IMR-90 (cell line): Measurements from ENCODE around the gene SSR1. TPM values are rescaled to one million over a fixed set of nuclear protein-coding genes. Genes with fewer than 3 reads are reported as not detected.
A peak's percentile ranks its signal among the peaks of the same experiment; 100 is the strongest.

Experiments used
- ATAC-seq: fragments of 200-7000 bp; cut with Tn5 transposase; 2 replicates; pipeline ENCODE4 v1.9.1; 2020; ENCODE audit warnings: low read depth, mild to moderate bottlenecking, moderate library complexity
- BruUV-seq: library from RNA; stranded (reverse); fragments of 400-500 nt; replicated peaks from 2 replicates; lab custom pipeline; 2021; lab: Mats Ljungman, UMichigan
- CTCF ChIA-PET: fragments of 300-600 bp; formaldehyde crosslinking; extraction: SDS; loops from one replicate; lab custom pipeline; 2021; ENCODE audit warnings: antibody characterized with exemption; lab: Yijun Ruan, JAX
- POLR2A ChIA-PET: fragments of 300-600 bp; sonication (Branson Sonifier 250); formaldehyde crosslinking; loops from one replicate; lab custom pipeline; 2022; ENCODE audit warnings: antibody characterized with exemption; ENCODE audit not compliant: unreplicated experiment; lab: Charles Lee
- DNase-seq: peaks from one replicate; pipeline ENCODE4 v3.0.0; 2013
- H2AFZ ChIP-seq: replicated peaks from 2 replicates; pipeline ENCODE3; 2013; ENCODE audit warnings: low read length, mild to moderate bottlenecking; ENCODE audit not compliant: poor library complexity
- H2AK5ac ChIP-seq: 2 replicates; pipeline ENCODE4 v1.6.1; 2013; ENCODE audit warnings: low read depth, low read length, inconsistent platforms
- H2AK9ac ChIP-seq: replicated peaks from 2 replicates; pipeline ENCODE3; 2013; ENCODE audit warnings: mild to moderate bottlenecking, low read depth, low read length, moderate library complexity; ENCODE audit not compliant: poor library complexity
- H2BK120ac ChIP-seq: 2 replicates; pipeline ENCODE4 v1.6.1; 2013; ENCODE audit warnings: low read depth, low read length, inconsistent platforms
- H2BK15ac ChIP-seq: 3 replicates; pipeline ENCODE4 v1.6.1; 2013; ENCODE audit warnings: low read depth, low read length, inconsistent platforms
- H2BK20ac ChIP-seq: 2 replicates; pipeline ENCODE4 v1.6.1; 2013; ENCODE audit warnings: low read depth, mild to moderate bottlenecking, inconsistent platforms, low read length, moderate library complexity
- H2BK5ac ChIP-seq: 2 replicates; pipeline ENCODE4 v1.6.1; 2013; ENCODE audit warnings: mild to moderate bottlenecking, low read depth, low read length, inconsistent platforms; ENCODE audit not compliant: poor library complexity, severe bottlenecking
- H3K14ac ChIP-seq: replicated peaks from 2 replicates; pipeline ENCODE4 v1.6.1; 2013; ENCODE audit warnings: low read depth, low read length, inconsistent platforms
- H3K18ac ChIP-seq: 2 replicates; pipeline ENCODE4 v1.6.1; 2013; ENCODE audit warnings: low read depth, low read length, control low read depth
- H3K23ac ChIP-seq: 2 replicates; pipeline ENCODE4 v1.6.1; 2013; ENCODE audit warnings: low read depth, low read length, inconsistent platforms
- H3K27ac ChIP-seq: 2 replicates; pipeline ENCODE4 v1.5.1; 2013; ENCODE audit warnings: mild to moderate bottlenecking, control low read depth, low read length; ENCODE audit not compliant: insufficient read depth
- H3K27me3 ChIP-seq: 2 replicates; pipeline ENCODE4 v1.6.1; 2013; ENCODE audit warnings: low read length; ENCODE audit not compliant: control insufficient read depth, insufficient read depth
- H3K36me3 ChIP-seq: 2 replicates; pipeline ENCODE4 v1.6.1; 2013; ENCODE audit warnings: low read length, mixed read lengths; ENCODE audit not compliant: control insufficient read depth, insufficient read depth
- H3K4ac ChIP-seq: 2 replicates; pipeline ENCODE4 v1.6.1; 2013; ENCODE audit warnings: low read depth, low read length, inconsistent platforms
- H3K4me1 ChIP-seq: 2 replicates; pipeline ENCODE4 v1.6.1; 2013; ENCODE audit warnings: low read length, mixed read lengths; ENCODE audit not compliant: control insufficient read depth, insufficient read depth
- H3K4me2 ChIP-seq: 2 replicates; pipeline ENCODE4 v1.6.1; 2013; ENCODE audit warnings: low read depth, mild to moderate bottlenecking, control low read depth, low read length, moderate library complexity
- H3K4me3 ChIP-seq: 2 replicates; pipeline ENCODE4 v1.5.1; 2013; ENCODE audit warnings: low read depth, mild to moderate bottlenecking, control low read depth, low read length, moderate library complexity; ENCODE audit not compliant: insufficient read depth
- H3K56ac ChIP-seq: 2 replicates; pipeline ENCODE4 v1.6.1; 2013; ENCODE audit warnings: low read length, inconsistent platforms; ENCODE audit not compliant: insufficient read depth; ENCODE audit errors: extremely low read depth
- H3K79me1 ChIP-seq, 2 experiments: 2 replicates each; pipeline ENCODE4 v1.6.1; 2013; ENCODE audit warnings: low read length in 2 of 2, inconsistent platforms in 1 of 2, low read depth in 1 of 2
- H3K9ac ChIP-seq: 2 replicates; pipeline ENCODE4 v1.6.1; 2013; ENCODE audit warnings: low read depth, low read length, control low read depth
- H3K9me1 ChIP-seq: 2 replicates; pipeline ENCODE4 v1.6.1; 2013; ENCODE audit warnings: low read length, inconsistent platforms; ENCODE audit not compliant: insufficient read depth
- H3K9me3 ChIP-seq: 2 replicates; pipeline ENCODE4 v1.6.1; 2013; ENCODE audit warnings: low read length; ENCODE audit not compliant: control insufficient read depth, insufficient read depth
- H4K20me1 ChIP-seq: 2 replicates; pipeline ENCODE4 v1.6.1; 2013; ENCODE audit warnings: low read length, inconsistent platforms; ENCODE audit not compliant: insufficient read depth
- H4K5ac ChIP-seq: 2 replicates; pipeline ENCODE4 v1.6.1; 2013; ENCODE audit warnings: mild to moderate bottlenecking, low read depth, low read length, control low read depth
- H4K8ac ChIP-seq, 2 experiments: 2 replicates each; pipeline ENCODE4 v1.6.1; 2013; ENCODE audit warnings: low read depth in 2 of 2, low read length in 2 of 2, control low read depth in 1 of 2, inconsistent platforms in 1 of 2
- H4K91ac ChIP-seq: 2 replicates; pipeline ENCODE4 v1.6.1; 2013; ENCODE audit warnings: low read depth, low read length, inconsistent platforms; ENCODE audit not compliant: insufficient read depth
- BHLHE40 ChIP-seq: fragments of 150-350 bp; IDR thresholded peaks from 2 replicates; pipeline ENCODE4 v1.6.1; 2016; ENCODE audit warnings: mild to moderate bottlenecking, low read depth, low read length
- CEBPB ChIP-seq: IDR thresholded peaks from 2 replicates; pipeline ENCODE4 v1.6.1; 2012; ENCODE audit warnings: low read depth, low read length, improper control_type of control experiment
- FOS ChIP-seq: fragments of 150-350 bp; IDR thresholded peaks from 2 replicates; pipeline ENCODE4 v1.6.1; 2016; ENCODE audit warnings: low read depth, low read length
- MAFK ChIP-seq: IDR thresholded peaks from 2 replicates; pipeline ENCODE4 v1.6.1; 2012; ENCODE audit warnings: low read depth, low read length, improper control_type of control experiment
- MAZ ChIP-seq: IDR thresholded peaks from 2 replicates; pipeline ENCODE4 v1.6.1; 2012; ENCODE audit warnings: low read depth, mild to moderate bottlenecking, low read length, improper control_type of control experiment, moderate library complexity, borderline replicate concordance
- MXI1 ChIP-seq: IDR thresholded peaks from 2 replicates; pipeline ENCODE4 v1.6.1; 2012; ENCODE audit warnings: low read depth, mild to moderate bottlenecking, low read length, moderate library complexity, borderline replicate concordance
- NFE2L2 ChIP-seq: fragments of 150-350 bp; IDR thresholded peaks from 2 replicates; pipeline ENCODE4 v1.6.1; 2016; ENCODE audit warnings: low read depth, mild to moderate bottlenecking, low read length
- POLR2A ChIP-seq: IDR thresholded peaks from 2 replicates; pipeline ENCODE4 v1.6.1; 2012; ENCODE audit warnings: mild to moderate bottlenecking, low read depth, low read length
- RAD21 ChIP-seq: IDR thresholded peaks from 2 replicates; pipeline ENCODE4 v1.6.1; 2012; ENCODE audit warnings: low read length, improper control_type of control experiment
- RCOR1 ChIP-seq: IDR thresholded peaks from 2 replicates; pipeline ENCODE4 v1.6.1; 2012; ENCODE audit warnings: mild to moderate bottlenecking, low read length, improper control_type of control experiment; ENCODE audit not compliant: insufficient replicate concordance
- RFX5 ChIP-seq: IDR thresholded peaks from 2 replicates; pipeline ENCODE4 v1.8.0; 2012; ENCODE audit warnings: low read depth, mild to moderate bottlenecking, low read length, moderate library complexity
- SMC3 ChIP-seq: fragments of 150-350 bp; IDR thresholded peaks from 2 replicates; pipeline ENCODE4 v1.6.1; 2016; ENCODE audit warnings: low read depth, mild to moderate bottlenecking, antibody characterized with exemption, low read length, moderate library complexity
- WGBS, 2 experiments: methylation state at CpG; one replicate each; pipeline versions ENCODE4 v1.1.5 to v1.1.7; 2013; ENCODE audit warnings: missing lambda C conversion rate in 2 of 2; ENCODE audit not compliant: insufficient read length in 1 of 2; ENCODE audit errors: extremely low coverage in 2 of 2; 5-methylcytosine and 5-hydroxymethylcytosine counted together
- dilution Hi-C: fragments of 300-500 bp; cut with HindIII; formaldehyde crosslinking; loops from one replicate; pipeline ENCODE4 v1.14.3; 2018; ENCODE audit warnings: low sequenced_read_pairs; ENCODE audit not compliant: unreplicated experiment
- in situ Hi-C: fragments of 300-500 bp; cut with MboI; formaldehyde crosslinking; loops from 3 replicates; pipeline ENCODE4 v1.14.3; 2019; ENCODE audit warnings: low sequenced_read_pairs, inconsistent platforms, mixed read lengths
- intact Hi-C: fragments of 100-400 bp; cut with micrococcal nuclease; formaldehyde crosslinking; loops from 2 replicates; pipeline ENCODE4 v1.10.0; 2022
- polyA plus RNA-seq, 3 experiments: library from polyadenylated mRNA; depleted of rRNA; stranded (reverse); fragments of >200 nt; gene quantifications; 2 replicates each; pipeline ENCODE4 v1.2.3, GENCODE V29; 2012; ENCODE audit warnings: low replicate concordance in 1 of 3
- total RNA-seq: library from RNA; depleted of rRNA; stranded (reverse); fragments of >200 nt; gene quantifications from 2 replicates; pipeline ENCODE4 v1.2.3, GENCODE V29; 2012
- TF ChIP-seq, protein P1 (sequence below): fragments of 150-350 bp; IDR thresholded peaks from 2 replicates; pipeline ENCODE4 v1.6.1; 2017; ENCODE audit warnings: mild to moderate bottlenecking, antibody characterized with exemption, low read length, low read depth
- TF ChIP-seq, protein P2 (sequence below): conservative IDR thresholded peaks from 2 replicates; pipeline ENCODE4 v1.5.1; 2012; ENCODE audit warnings: mild to moderate bottlenecking, low read depth, low read length, improper control_type of control experiment

SSR1 gene
- total and polyA plus RNA-seq, 2 of the 4 experiments (the other 2 are of a cell fraction) = 110 to 120 TPM

DNA sequence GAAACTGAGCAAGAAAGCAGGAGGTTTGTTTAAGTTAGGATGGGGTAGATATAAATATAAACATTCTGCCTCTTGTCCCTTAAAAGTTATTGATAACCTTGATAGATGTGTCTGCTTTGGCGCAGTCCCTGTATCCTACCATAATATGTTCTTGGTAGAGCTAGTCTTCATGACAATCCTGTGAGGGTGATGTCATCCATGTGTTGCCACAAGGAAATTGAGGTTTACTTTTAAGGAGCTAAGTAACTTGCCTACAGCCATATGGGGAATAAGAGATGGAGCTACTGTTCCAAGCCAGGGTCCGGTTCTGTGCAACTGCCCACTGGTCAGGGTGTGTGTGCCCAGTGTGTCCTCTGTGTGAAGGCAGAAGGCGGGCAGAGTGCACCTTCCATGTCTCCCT is 78.5 kb downstream of the SSR1 start:
- BruUV-seq = no TSS peak
- Histone ChIP-seq H2BK15ac (no peak overlapping the region), H3K9ac (no peak overlapping the region), H3K4me2 (no peak overlapping the region), H4K20me1 (peaks cover 33% of the 10 kb centered on the region; the same call in 1 of the 2 replicates), H3K36me3 (peaks cover 40% of the 10 kb centered on the region), H4K5ac (no peak overlapping the region), H2AK5ac (no peak overlapping the region), H2BK5ac (no peak overlapping the region), H3K79me1 (peaks cover 42 to 64% of the 10 kb centered on the region in 2 experiments), H3K23ac (no peak overlapping the region), H2AFZ (no peak overlapping the region), H3K56ac (no peak overlapping the region), H2BK20ac (no peak overlapping the region), H4K8ac (no peak overlapping the region), H3K9me1 (peaks cover 12% of the 10 kb centered on the region), H3K4me1 (peaks cover 5% of the 10 kb centered on the region), H3K27ac (no peak overlapping the region), H3K4me3 (no peak overlapping the region), H3K14ac (no peak overlapping the region), H3K4ac (no peak overlapping the region), H3K9me3 (no peaks in the 10 kb centered on the region), H3K27me3 (no peaks in the 10 kb centered on the region), H3K18ac (no peak overlapping the region), H4K91ac (no peak overlapping the region), H2BK120ac (no peak overlapping the region), H2AK9ac (peak overlapping the region; percentile 29)
- dilution Hi-C loops (no loop called here), intact Hi-C loops (loop anchor here (2.0 kb wide), 1 partner anchor 510 kb away; no protein-coding TSS in a partner anchor), in situ Hi-C loops (no loop called here)
- WGBS, 2 experiments = no CpG with 5 or more reads among the region's 3 CpGs
- DNase-seq = peak; percentile 41
- ATAC-seq = peak; percentile 43
- ChIA-PET CTCF (no interaction called here), POLR2A (no interaction called here)
- no peak for TF ChIP-seq NFE2L2
- no peak for TF ChIP-seq BHLHE40
- no peak for TF ChIP-seq FOS
- no peak for TF ChIP-seq CEBPB
- no peak for TF ChIP-seq RFX5
- no peak for TF ChIP-seq MXI1
- TF ChIP-seq RAD21 = no peak
- no peak for TF ChIP-seq MAFK
- TF ChIP-seq SMC3 = no peak
- TF ChIP-seq RCOR1 = no peak
- TF ChIP-seq, protein P1, sequence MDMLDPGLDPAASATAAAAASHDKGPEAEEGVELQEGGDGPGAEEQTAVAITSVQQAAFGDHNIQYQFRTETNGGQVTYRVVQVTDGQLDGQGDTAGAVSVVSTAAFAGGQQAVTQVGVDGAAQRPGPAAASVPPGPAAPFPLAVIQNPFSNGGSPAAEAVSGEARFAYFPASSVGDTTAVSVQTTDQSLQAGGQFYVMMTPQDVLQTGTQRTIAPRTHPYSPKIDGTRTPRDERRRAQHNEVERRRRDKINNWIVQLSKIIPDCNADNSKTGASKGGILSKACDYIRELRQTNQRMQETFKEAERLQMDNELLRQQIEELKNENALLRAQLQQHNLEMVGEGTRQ = no peak
- no peak for TF ChIP-seq MAZ
- TF ChIP-seq, protein P2, sequence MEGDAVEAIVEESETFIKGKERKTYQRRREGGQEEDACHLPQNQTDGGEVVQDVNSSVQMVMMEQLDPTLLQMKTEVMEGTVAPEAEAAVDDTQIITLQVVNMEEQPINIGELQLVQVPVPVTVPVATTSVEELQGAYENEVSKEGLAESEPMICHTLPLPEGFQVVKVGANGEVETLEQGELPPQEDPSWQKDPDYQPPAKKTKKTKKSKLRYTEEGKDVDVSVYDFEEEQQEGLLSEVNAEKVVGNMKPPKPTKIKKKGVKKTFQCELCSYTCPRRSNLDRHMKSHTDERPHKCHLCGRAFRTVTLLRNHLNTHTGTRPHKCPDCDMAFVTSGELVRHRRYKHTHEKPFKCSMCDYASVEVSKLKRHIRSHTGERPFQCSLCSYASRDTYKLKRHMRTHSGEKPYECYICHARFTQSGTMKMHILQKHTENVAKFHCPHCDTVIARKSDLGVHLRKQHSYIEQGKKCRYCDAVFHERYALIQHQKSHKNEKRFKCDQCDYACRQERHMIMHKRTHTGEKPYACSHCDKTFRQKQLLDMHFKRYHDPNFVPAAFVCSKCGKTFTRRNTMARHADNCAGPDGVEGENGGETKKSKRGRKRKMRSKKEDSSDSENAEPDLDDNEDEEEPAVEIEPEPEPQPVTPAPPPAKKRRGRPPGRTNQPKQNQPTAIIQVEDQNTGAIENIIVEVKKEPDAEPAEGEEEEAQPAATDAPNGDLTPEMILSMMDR = no peak
- TF ChIP-seq POLR2A = no peak
